B cell (primary cell): ENCODE data around the gene DNAJB5. TPM values are rescaled to one million over a fixed set of nuclear protein-coding genes. Genes with fewer than 3 reads are reported as not detected.

ENCODE experiments used
- ATAC-seq: fragments of 200-7000 bp; cut with Tn5 transposase; one replicate; pipeline ENCODE4 v1.10.0; 2021; ENCODE audit warnings: low read depth, mild to moderate bottlenecking, moderate number of reproducible peaks, moderate library complexity
- CTCF ChIA-PET: fragments of 350-600 bp; sonication (Branson Sonifier 250); formaldehyde crosslinking; loops from one replicate; lab custom pipeline; 2021; ENCODE audit warnings: antibody characterized with exemption, inconsistent platforms; lab: Charles Lee
- POLR2A ChIA-PET: fragments of 350-600 bp; sonication (Branson Sonifier 250); formaldehyde crosslinking; loops from one replicate; lab custom pipeline; 2021; ENCODE audit warnings: antibody characterized with exemption; lab: Charles Lee
- DNase-seq: peaks from one replicate; pipeline ENCODE4 v3.0.0; 2013
- H2AFZ ChIP-seq: 2 replicates; pipeline ENCODE4 v1.6.1; 2012; ENCODE audit warnings: mild to moderate bottlenecking, low read depth, low read length; ENCODE audit not compliant: insufficient read depth, poor library complexity, severe bottlenecking
- H3K27ac ChIP-seq, 2 donors: 1 replicate in 1 of 2; 2 replicates in 1 of 2; pipeline ENCODE4 v1.5.1; 2012 to 2013; ENCODE audit warnings: low read length in 2 of 2, mild to moderate bottlenecking in 2 of 2, moderate library complexity in 1 of 2
- H3K27me3 ChIP-seq, 4 experiments: fragments of 200-600 bp in 1 of 4; sonication (generic) in 1 of 4; replicated peaks in 1 of 4; 1 replicate in 2 of 4; 2 replicates in 2 of 4; pipeline versions ENCODE4 v1.6.1 to v1.7.0; 2013 to 2016; ENCODE audit warnings: low read length in 3 of 4, mild to moderate bottlenecking in 2 of 4, mixed read lengths in 1 of 4, moderate library complexity in 1 of 4; ENCODE audit not compliant: insufficient read depth in 4 of 4, control insufficient read depth in 3 of 4; ENCODE audit errors: control extremely low read depth in 1 of 4
- H3K36me3 ChIP-seq, 2 experiments: replicated peaks in 1 of 2; 1 replicate in 1 of 2; 2 replicates in 1 of 2; pipeline versions ENCODE4 v1.6.1 to v1.7.1; 2013; ENCODE audit warnings: low read length in 1 of 2; ENCODE audit not compliant: insufficient read depth in 2 of 2, control insufficient read depth in 1 of 2; ENCODE audit errors: control extremely low read depth in 1 of 2, extremely low read depth in 1 of 2
- H3K4me1 ChIP-seq, 2 donors: fragments of 200-600 bp in 1 of 2; sonication (generic) in 1 of 2; 1 replicate in 1 of 2; 2 replicates in 1 of 2; pipeline versions ENCODE4 v1.5.1 to v1.6.1; 2013 to 2017; ENCODE audit warnings: low read length in 2 of 2; ENCODE audit not compliant: control insufficient read depth in 2 of 2, insufficient read depth in 2 of 2
- H3K4me2 ChIP-seq: replicated peaks from 2 replicates; pipeline ENCODE3; 2012; ENCODE audit warnings: mild to moderate bottlenecking, low read depth, low read length; ENCODE audit not compliant: poor library complexity, severe bottlenecking
- H3K4me3 ChIP-seq, 5 experiments: fragments of 200-600 bp in 1 of 5; sonication (generic) in 1 of 5; 1 replicate in 3 of 5; 2 replicates in 2 of 5; pipeline versions ENCODE4 v1.5.1 to v1.7.0; 2011 to 2016; ENCODE audit warnings: low read length in 4 of 5, mild to moderate bottlenecking in 4 of 5, low read depth in 2 of 5, control low read depth in 1 of 5, moderate library complexity in 1 of 5; ENCODE audit not compliant: insufficient read depth in 1 of 5; ENCODE audit errors: control extremely low read depth in 1 of 5, extremely low read depth in 1 of 5
- H3K79me2 ChIP-seq: fragments of 200-600 bp; sonication (generic); one replicate; pipeline ENCODE4 v1.6.0; 2016; ENCODE audit warnings: low read length; ENCODE audit not compliant: control insufficient read depth, insufficient read depth
- H3K9ac ChIP-seq: fragments of 200-600 bp; sonication (generic); 2 replicates; pipeline ENCODE4 v1.6.1; 2017; ENCODE audit warnings: mild to moderate bottlenecking, low read length, moderate library complexity
- H3K9me3 ChIP-seq, 3 donors: one replicate each; pipeline versions ENCODE4 v1.6.1 to v1.7.1; 2013; ENCODE audit warnings: low read length in 2 of 3; ENCODE audit not compliant: control insufficient read depth in 2 of 3, insufficient read depth in 1 of 3; ENCODE audit errors: control extremely low read depth in 1 of 3
- H4K20me1 ChIP-seq: 2 replicates; pipeline ENCODE4 v1.6.0; 2012; ENCODE audit warnings: mild to moderate bottlenecking, low read length; ENCODE audit not compliant: insufficient read depth, control insufficient read depth, poor library complexity, severe bottlenecking
- H3K27ac Mint-ChIP-seq: one replicate; pipeline ENCODE4 v1.8.0; 2021; ENCODE audit warnings: mixed read lengths
- H3K27me3 Mint-ChIP-seq: one replicate; pipeline ENCODE4 v1.8.0; 2021; ENCODE audit warnings: mixed read lengths
- H3K4me1 Mint-ChIP-seq: one replicate; pipeline ENCODE4 v1.8.0; 2021; ENCODE audit warnings: mixed read lengths
- H3K4me3 Mint-ChIP-seq: one replicate; pipeline ENCODE4 v1.8.0; 2021; ENCODE audit warnings: mixed read lengths
- H3K9me3 Mint-ChIP-seq: one replicate; pipeline ENCODE4 v1.8.0; 2022; ENCODE audit warnings: mixed read lengths; ENCODE audit not compliant: insufficient read depth
- CTCF ChIP-seq: fragments of 200-600 bp; IDR thresholded peaks from one replicate; pipeline ENCODE4 v1.8.0; 2022; ENCODE audit warnings: antibody characterized with exemption, mild to moderate bottlenecking
- EZH2 ChIP-seq: IDR thresholded peaks from 2 replicates; pipeline ENCODE4 v1.6.1; 2012; ENCODE audit warnings: borderline replicate concordance, low read depth, mild to moderate bottlenecking, moderate library complexity, low read length; ENCODE audit not compliant: insufficient read depth, poor library complexity, severe bottlenecking
- WGBS: methylation state at CpG from one replicate; pipeline ENCODE4 v1.1.5; 2013; ENCODE audit warnings: missing lambda C conversion rate; ENCODE audit not compliant: insufficient coverage; 5-methylcytosine and 5-hydroxymethylcytosine counted together
- intact Hi-C: fragments of 100-400 bp; cut with micrococcal nuclease; formaldehyde crosslinking; loops from one replicate; pipeline ENCODE4 v1.10.0; 2022
- polyA plus RNA-seq: library from polyadenylated mRNA; depleted of rRNA; stranded (reverse); fragments of >200 nt; gene quantifications from 2 replicates; pipeline ENCODE4 v1.2.3, GENCODE V29; 2012
- total RNA-seq, 2 donors: library from RNA; stranded (reverse); fragments of 120-200 nt in 1 of 2; gene quantifications; 1 replicate in 1 of 2; 2 replicates in 1 of 2; pipeline versions ENCODE4 v1.2.3 to v1.2.4, GENCODE V29; 2013 to 2022

Gene DNAJB5
- total and polyA plus RNA-seq, 2 donors (not counting 1 experiment from before 2014, with no cell fraction given) = 0.94 to 2.4 TPM

- intact Hi-C loops = loop anchor here (1.0 to 10.0 kb wide), 7 partner anchors 84 to 1174 kb away; partner anchors contain the start of genes PIGO, STOML2, UBE2R2 and VCP
- peak overlapping the region; percentile 87 for H2AFZ ChIP-seq
- H3K4me2 ChIP-seq = peak overlapping the region; percentile 99
- DNase-seq (peak; percentile 48), ATAC-seq (no peak)
- no peaks in the 10 kb centered on the region for H3K79me2 ChIP-seq
- CTCF ChIA-PET = interaction anchor here (1.9 kb wide), 1 partner anchor 89 kb away, joined by 6 read pairs; no protein-coding TSS in a partner anchor
- Mint-ChIP-seq H3K27ac (peak overlapping the region; percentile 78), H3K9me3 (no peaks in the 10 kb centered on the region), H3K4me1 (peaks cover 53% of the 10 kb centered on the region), H3K4me3 (peak overlapping the region; percentile 94), H3K27me3 (no peaks in the 10 kb centered on the region)
- H3K4me3 ChIP-seq = peak overlapping the region; percentile 61 to 95 (median 75)
- 27% methylated on average over 21 of the region's 25 CpGs for WGBS
- POLR2A ChIA-PET = interaction anchor here (0.6 kb wide), 1 partner anchor 777 kb away, joined by 4 read pairs; no protein-coding TSS in a partner anchor
- H3K9me3 ChIP-seq = no peaks in the 10 kb centered on the region
- H3K36me3 ChIP-seq = no peaks in the 10 kb centered on the region
- peaks cover 50 to 59% of the 10 kb centered on the region in 2 donors for H3K4me1 ChIP-seq
- TF ChIP-seq CTCF (no peak), EZH2 (no peak)
- no peaks in the 10 kb centered on the region for H3K27me3 ChIP-seq
- H3K27ac ChIP-seq = peak overlapping the region; percentile 11 to 68
- peak overlapping the region; percentile 85 for H3K9ac ChIP-seq
- no peaks in the 10 kb centered on the region for H4K20me1 ChIP-seq
Observed at GRCh38 chr9:34988218-34989002, 1.1 kb upstream of the DNAJB5 start.
